Astrocyte (in vitro differentiated cells and primary cell): ENCODE data around the gene PCDHGB5. TPM values are rescaled to one million over a fixed set of nuclear protein-coding genes. Genes with fewer than 3 reads are reported as not detected.
"Not testable (repeated sequence)": the region's sequence is repeated elsewhere in the genome, so short reads cannot be mapped to it uniquely, and the experiment has no call there.

Experiments
- DNase-seq: peaks from one replicate; pipeline ENCODE4 v3.0.0-alpha.2; 2010; ENCODE audit warnings: low read depth
- FAIRE-seq: peaks from 2 replicates; lab custom pipeline; 2011; peaks lifted over from hg19 to GRCh38; lab: Jason Lieb, UNC
- H2AFZ ChIP-seq: 2 replicates; pipeline ENCODE4 v1.6.0; 2012; ENCODE audit warnings: low read depth, low read length, inconsistent platforms
- H3K27ac ChIP-seq: 2 replicates; pipeline ENCODE4 v1.5.1; 2011; ENCODE audit warnings: low read depth, low read length, inconsistent platforms
- H3K27me3 ChIP-seq: 2 replicates; pipeline ENCODE4 v1.6.0; 2011; ENCODE audit warnings: low read length, inconsistent platforms; ENCODE audit not compliant: insufficient read depth
- H3K36me3 ChIP-seq: 2 replicates; pipeline ENCODE4 v1.5.1; 2011; ENCODE audit warnings: low read length, inconsistent platforms; ENCODE audit not compliant: insufficient read depth
- H3K4me1 ChIP-seq: 2 replicates; pipeline ENCODE4 v1.5.1; 2011; ENCODE audit warnings: low read length, inconsistent platforms; ENCODE audit not compliant: insufficient read depth
- H3K4me2 ChIP-seq: 2 replicates; pipeline ENCODE4 v1.6.0; 2012; ENCODE audit warnings: low read length, inconsistent platforms
- H3K4me3 ChIP-seq: 2 replicates; pipeline ENCODE4 v1.5.1; 2011; ENCODE audit warnings: low read depth, mild to moderate bottlenecking, low read length, inconsistent platforms; ENCODE audit not compliant: insufficient read depth
- H3K79me2 ChIP-seq: 2 replicates; pipeline ENCODE4 v1.6.0; 2012; ENCODE audit warnings: mild to moderate bottlenecking, low read length, inconsistent platforms; ENCODE audit not compliant: insufficient read depth
- H3K9ac ChIP-seq: 2 replicates; pipeline ENCODE4 v1.6.0; 2012; ENCODE audit warnings: mild to moderate bottlenecking, low read length, inconsistent platforms
- H3K9me3 ChIP-seq: 2 replicates; pipeline ENCODE4 v1.5.1; 2012; ENCODE audit warnings: low read depth, mild to moderate bottlenecking, low read length, inconsistent platforms; ENCODE audit not compliant: insufficient read depth
- H4K20me1 ChIP-seq: 2 replicates; pipeline ENCODE4 v1.6.0; 2012; ENCODE audit warnings: low read length, inconsistent platforms; ENCODE audit not compliant: insufficient read depth
- H3K27ac Mint-ChIP-seq: one replicate; pipeline ENCODE4 v1.8.0; 2021; ENCODE audit warnings: mild to moderate bottlenecking, mixed read lengths; ENCODE audit not compliant: unreplicated experiment
- H3K27me3 Mint-ChIP-seq: one replicate; pipeline ENCODE4 v1.8.0; 2021; ENCODE audit warnings: low read depth, mixed read lengths; ENCODE audit not compliant: unreplicated experiment
- H3K36me3 Mint-ChIP-seq: one replicate; pipeline ENCODE4 v1.8.0; 2021; ENCODE audit warnings: low read depth, mixed read lengths; ENCODE audit not compliant: unreplicated experiment
- H3K4me1 Mint-ChIP-seq: one replicate; pipeline ENCODE4 v1.8.0; 2021; ENCODE audit warnings: low read depth, mixed read lengths; ENCODE audit not compliant: unreplicated experiment
- H3K4me3 Mint-ChIP-seq: one replicate; pipeline ENCODE4 v1.8.0; 2021; ENCODE audit warnings: mild to moderate bottlenecking, moderate library complexity, mixed read lengths; ENCODE audit not compliant: unreplicated experiment
- H3K9me3 Mint-ChIP-seq: one replicate; pipeline ENCODE4 v1.8.0; 2021; ENCODE audit warnings: mild to moderate bottlenecking, mixed read lengths; ENCODE audit not compliant: unreplicated experiment
- CTCF ChIP-seq: IDR thresholded peaks from 2 replicates; pipeline ENCODE4 v1.5.1; 2011; ENCODE audit warnings: low read depth, mild to moderate bottlenecking, inconsistent platforms, low read length, moderate library complexity; ENCODE audit not compliant: insufficient read depth
- EZH2 ChIP-seq: IDR thresholded peaks from 2 replicates; pipeline ENCODE4 v1.6.1; 2012; ENCODE audit warnings: mild to moderate bottlenecking, low read length, inconsistent platforms; ENCODE audit not compliant: insufficient read depth
- total RNA-seq: library from RNA; stranded (reverse); gene quantifications from 2 replicates; pipeline ENCODE4 v1.2.1, GENCODE V29; 2021

The PCDHGB5 gene
- total RNA-seq, 1 donor from 2014 or later = 2.1 TPM

- not testable (repeated sequence) for H2AFZ ChIP-seq, H3K9ac ChIP-seq, H4K20me1 ChIP-seq, H3K4me2 ChIP-seq, FAIRE-seq, H3K27me3 ChIP-seq, H3K4me3 ChIP-seq, H3K36me3 ChIP-seq, DNase-seq, H3K4me1 ChIP-seq, H3K79me2 ChIP-seq, H3K27ac ChIP-seq, H3K4me3 Mint-ChIP-seq, H3K27me3 Mint-ChIP-seq, H3K27ac Mint-ChIP-seq
- H3K9me3 ChIP-seq = peaks cover 32% of the 10 kb centered on the region
- Mint-ChIP-seq H3K4me1 (peaks cover 15% of the 10 kb centered on the region), H3K9me3 (peaks cover 23% of the 10 kb centered on the region), H3K36me3 (peaks cover 33% of the 10 kb centered on the region)
Observed at GRCh38 chr5:141415275-141415618, 17.5 kb downstream of the PCDHGB5 start.

- not testable (repeated sequence) for FAIRE-seq, H3K27me3 ChIP-seq, H3K36me3 ChIP-seq, H4K20me1 ChIP-seq, H3K79me2 ChIP-seq, H3K4me1 ChIP-seq, H3K27me3 Mint-ChIP-seq
- TF ChIP-seq CTCF = peak; percentile 67
- H3K4me2 ChIP-seq = peak within 1 kb of the TSS; percentile 76
- peak within 1 kb of the TSS; percentile 28 for H2AFZ ChIP-seq
- Mint-ChIP-seq H3K36me3 (peaks cover 52% of the 10 kb centered on the region), H3K4me1 (peaks cover 10% of the 10 kb centered on the region), H3K27ac (peak within 1 kb of the TSS; percentile 96), H3K4me3 (peak within 1 kb of the TSS; percentile 92), H3K9me3 (peaks cover 40% of the 10 kb centered on the region)
- peak; percentile 56 for DNase-seq
- peak within 1 kb of the TSS; percentile 73 for H3K9ac ChIP-seq
- peaks cover 51% of the 10 kb centered on the region for H3K9me3 ChIP-seq
- peak within 1 kb of the TSS; percentile 49 for H3K4me3 ChIP-seq
- H3K27ac ChIP-seq = peak within 1 kb of the TSS; percentile 47
Observed at GRCh38 chr5:141417494-141418172, 19.9 kb downstream of the PCDHGB5 start, which contains the start of gene PCDHGB7. Gene PCDHGB7 (plus strand): TSS chr5:141417677. CDS start chr5:141417860, 183 bp downstream.

DNA sequence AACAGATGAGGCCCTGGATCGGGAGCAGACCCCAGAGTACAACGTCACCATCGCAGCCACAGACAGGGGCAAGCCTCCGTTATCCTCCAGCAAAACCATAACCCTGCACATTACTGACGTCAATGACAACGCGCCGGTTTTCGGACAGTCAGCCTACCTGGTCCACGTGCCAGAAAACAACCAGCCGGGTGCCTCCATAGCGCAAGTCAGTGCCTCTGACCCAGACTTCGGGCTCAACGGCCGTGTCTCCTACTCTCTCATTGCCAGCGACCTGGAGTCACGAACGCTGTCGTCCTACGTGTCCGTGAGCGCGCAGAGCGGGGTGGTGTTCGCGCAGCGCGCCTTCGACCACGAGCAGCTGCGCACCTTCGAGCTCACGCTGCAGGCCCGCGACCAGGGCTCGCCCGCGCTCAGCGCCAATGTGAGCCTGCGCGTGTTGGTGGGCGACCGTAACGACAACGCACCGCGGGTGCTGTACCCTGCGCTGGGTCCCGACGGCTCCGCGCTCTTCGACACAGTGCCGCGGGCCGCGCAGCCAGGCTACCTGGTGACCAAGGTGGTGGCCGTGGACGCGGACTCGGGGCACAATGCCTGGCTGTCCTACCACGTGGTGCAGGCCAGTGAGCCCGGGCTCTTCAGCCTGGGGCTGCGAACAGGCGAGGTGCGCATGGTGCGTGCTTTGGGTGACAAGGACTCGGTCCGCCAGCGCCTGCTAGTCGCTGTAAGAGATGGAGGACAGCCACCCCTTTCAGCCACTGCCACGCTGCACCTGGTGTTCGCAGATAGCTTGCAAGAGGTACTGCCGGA is 21.5 kb downstream of the PCDHGB5 start:
- Mint-ChIP-seq H3K4me1 (peaks cover 10% of the 10 kb centered on the region), H3K4me3 (no peak overlapping the region), H3K36me3 (peaks cover 58% of the 10 kb centered on the region), H3K27me3 (no peaks in the 10 kb centered on the region), H3K27ac (peak overlapping the region; percentile 20), H3K9me3 (peaks cover 43% of the 10 kb centered on the region)
- no peaks in the 10 kb centered on the region for H3K4me1 ChIP-seq
- FAIRE-seq = no peak
- H3K9me3 ChIP-seq = peaks cover 51% of the 10 kb centered on the region
- H3K27me3 ChIP-seq = no peaks in the 10 kb centered on the region
- no peak overlapping the region for H2AFZ ChIP-seq
- H4K20me1 ChIP-seq = no peaks in the 10 kb centered on the region
- no peak overlapping the region for H3K9ac ChIP-seq
- no peak overlapping the region for H3K4me3 ChIP-seq
- H3K36me3 ChIP-seq = no peaks in the 10 kb centered on the region
- DNase-seq = no peak
- no peak overlapping the region for H3K4me2 ChIP-seq
- peaks cover 8% of the 10 kb centered on the region for H3K79me2 ChIP-seq
- TF ChIP-seq EZH2 = no peak
- no peak overlapping the region for H3K27ac ChIP-seq
